Measurements from ENCODE around the gene TBC1D1. TPM values are rescaled to one million over a fixed set of nuclear protein-coding genes. Genes with fewer than 3 reads are reported as not detected.

The TBC1D1 gene
- total RNA-seq, 1 experiment from 2014 or later: 56.0 TPM

GRCh38 chr4:37860266-37860665 lies 30.6 kb upstream of the TBC1D1 start:
- no peak for ATAC-seq
- intact Hi-C loops (cut with micrococcal nuclease; ENCODE audit: unreplicated experiment) (no loop called here), in situ Hi-C loops (cut with HindIII; ENCODE audit: low pct_unique_long_range_greater_than_20kb, low sequenced_read_pairs) (no loop called here)
- TF ChIP-seq CTCF (IDR thresholded peaks at IDR 0.05) (no peak), POLR2AphosphoS5 (IDR thresholded peaks at IDR 0.05; ENCODE audit: low read depth, low read length) (no peak), SIN3A (IDR thresholded peaks at IDR 0.05; ENCODE audit: borderline replicate concordance, insufficient read depth, low read depth, low read length) (no peak), REST (IDR thresholded peaks at IDR 0.05; ENCODE audit: insufficient read depth in 1 of 2, low read depth in 2 of 2, low read length in 1 of 2) (no peak), TCF7L2 (IDR thresholded peaks at IDR 0.05; ENCODE audit: low read depth, low read length) (no peak)
- no peaks in the 10 kb centered on the region for H3K4me1 ChIP-seq (ENCODE audit: control insufficient read depth, insufficient read depth, low read length)
- H3K4me3 ChIP-seq (ENCODE audit: low read depth in 2 of 2, low read length in 2 of 2): no peak overlapping the region
- H3K27ac ChIP-seq (ENCODE audit: low read length): no peak overlapping the region
- DNase-seq (ENCODE audit: low read depth, low spot score): no peak
- POLR2A ChIA-PET: no interaction called here
- H3K36me3 ChIP-seq (ENCODE audit: control insufficient read depth, insufficient read depth, low read length): no peaks in the 10 kb centered on the region
- CTCF ChIA-PET: no interaction called here
- no TSS peak for BruUV-seq (replicated peaks)
- H3K9me3 ChIP-seq (ENCODE audit: control insufficient read depth, insufficient read depth, low read depth, low read length): no peaks in the 10 kb centered on the region
- no peaks in the 10 kb centered on the region for H3K27me3 ChIP-seq (ENCODE audit: control insufficient read depth, insufficient read depth, low read length)

- Histone ChIP-seq H3K36me3 (ENCODE audit: control insufficient read depth, insufficient read depth, low read length) (no peaks in the 10 kb centered on the region), H3K4me3 (ENCODE audit: low read depth in 2 of 2, low read length in 2 of 2) (no peak overlapping the region), H3K4me1 (ENCODE audit: control insufficient read depth, insufficient read depth, low read length) (no peaks in the 10 kb centered on the region), H3K9me3 (ENCODE audit: control insufficient read depth, insufficient read depth, low read depth, low read length) (no peaks in the 10 kb centered on the region), H3K27me3 (ENCODE audit: control insufficient read depth, insufficient read depth, low read length) (no peaks in the 10 kb centered on the region), H3K27ac (ENCODE audit: low read length) (no peak overlapping the region)
- ChIA-PET POLR2A (no interaction called here), CTCF (no interaction called here)
- intact Hi-C loops (cut with micrococcal nuclease; ENCODE audit: unreplicated experiment): no loop called here
- no TSS peak for BruUV-seq (replicated peaks)
- no peak for ATAC-seq
- in situ Hi-C loops (cut with HindIII; ENCODE audit: low pct_unique_long_range_greater_than_20kb, low sequenced_read_pairs): no loop called here
- TF ChIP-seq SIN3A (IDR thresholded peaks at IDR 0.05; ENCODE audit: borderline replicate concordance, insufficient read depth, low read depth, low read length): no peak
- no peak for TF ChIP-seq REST (IDR thresholded peaks at IDR 0.05; ENCODE audit: insufficient read depth in 1 of 2, low read depth in 2 of 2, low read length in 1 of 2)
- no peak for TF ChIP-seq POLR2AphosphoS5 (IDR thresholded peaks at IDR 0.05; ENCODE audit: low read depth, low read length)
- TF ChIP-seq TCF7L2 (IDR thresholded peaks at IDR 0.05; ENCODE audit: low read depth, low read length): no peak
- no peak for TF ChIP-seq CTCF (IDR thresholded peaks at IDR 0.05)
- no peak for DNase-seq (ENCODE audit: low read depth, low spot score)
Observed at GRCh38 chr4:37862961-37863360, 27.9 kb upstream of the TBC1D1 start.
